HepG2 (cell line): ENCODE results near the gene PADI2. TPM values are rescaled to one million over a fixed set of nuclear protein-coding genes. Genes with fewer than 3 reads are reported as not detected.
A peak's percentile ranks its signal among the peaks of the same experiment; 100 is the strongest.

Source experiments
- ARHGAP35 ChIP-seq: sonication (generic); formaldehyde crosslinking; IDR thresholded peaks from 2 replicates; pipeline ENCODE4 v1.9.0; 2022; ENCODE audit warnings: mild to moderate bottlenecking, inconsistent platforms, moderate library complexity, missing genetic modification reagents, borderline replicate concordance
- ATRX ChIP-seq: sonication (generic); formaldehyde crosslinking; IDR thresholded peaks from 2 replicates; pipeline ENCODE4 v1.4.0; 2020; ENCODE audit warnings: missing genetic modification reagents, borderline replicate concordance
- BCL6 ChIP-seq: IDR thresholded peaks from 2 replicates; pipeline ENCODE4 v1.6.1; 2016; ENCODE audit warnings: missing genetic modification reagents, missing compliant biosample characterization
- GTF3A ChIP-seq: sonication (generic); formaldehyde crosslinking; conservative IDR thresholded peaks from 2 replicates; pipeline ENCODE4 v1.4.0; 2020; ENCODE audit warnings: mild to moderate bottlenecking, missing genetic modification reagents
- MEF2D ChIP-seq: sonication (generic); formaldehyde crosslinking; IDR thresholded peaks from 2 replicates; pipeline ENCODE4 v1.5.1; 2020; ENCODE audit warnings: mild to moderate bottlenecking, missing genetic modification reagents
- NFE2 ChIP-seq: sonication (generic); formaldehyde crosslinking; IDR thresholded peaks from 2 replicates; pipeline ENCODE4 v1.4.0; 2020; ENCODE audit warnings: missing genetic modification reagents
- PAF1 ChIP-seq: IDR thresholded peaks from 2 replicates; pipeline ENCODE4 v1.6.1; 2016; ENCODE audit warnings: missing genetic modification reagents, missing compliant biosample characterization
- POGZ ChIP-seq: sonication (generic); formaldehyde crosslinking; IDR thresholded peaks from 2 replicates; pipeline ENCODE4 v1.4.0; 2020; ENCODE audit warnings: mild to moderate bottlenecking, missing genetic modification reagents
- SPEN ChIP-seq: sonication (generic); formaldehyde crosslinking; IDR thresholded peaks from 2 replicates; pipeline ENCODE4 v1.5.1; 2020; ENCODE audit warnings: low read depth, mild to moderate bottlenecking, missing genetic modification reagents
- U2AF1 ChIP-seq: fragments of 200-400 bp; formaldehyde crosslinking; optimal IDR thresholded peaks from 2 replicates; pipeline ENCODE3; 2017; ENCODE audit warnings: mild to moderate bottlenecking, low read depth, low read length
- U2AF2 ChIP-seq: fragments of 200-400 bp; formaldehyde crosslinking; IDR thresholded peaks from 2 replicates; pipeline ENCODE4 v1.6.1; 2017; ENCODE audit warnings: low read depth, mild to moderate bottlenecking, low read length
- ZFP37 ChIP-seq: sonication (generic); formaldehyde crosslinking; IDR thresholded peaks from 2 replicates; pipeline ENCODE4 v1.4.0; 2020; ENCODE audit warnings: missing genetic modification reagents, borderline replicate concordance
- ZFP41 ChIP-seq: sonication (generic); formaldehyde crosslinking; IDR thresholded peaks from 2 replicates; pipeline ENCODE4 v1.4.0; 2020; ENCODE audit warnings: mild to moderate bottlenecking, missing genetic modification reagents, borderline replicate concordance
- ZNF282 ChIP-seq: fragments of 450-650 bp; IDR thresholded peaks from 2 replicates; pipeline ENCODE4 v1.6.1; 2018; ENCODE audit not compliant: partially characterized antibody
- ZNF329 ChIP-seq: sonication (generic); formaldehyde crosslinking; IDR thresholded peaks from 2 replicates; pipeline ENCODE4 v1.9.0; 2021; ENCODE audit warnings: low read depth, mild to moderate bottlenecking, missing genetic modification reagents
- ZNF549 ChIP-seq: sonication (generic); formaldehyde crosslinking; IDR thresholded peaks from 2 replicates; pipeline ENCODE4 v1.5.0; 2020; ENCODE audit warnings: missing genetic modification reagents
- polyA plus RNA-seq, 8 experiments: library from polyadenylated mRNA; depleted of rRNA in 3 of 8; stranded (reverse) in 7 of 8; unstranded in 1 of 8; fragments of >200 nt; fragmentation: Illumina TruSeq in 4 of 8; extraction: Trizol in 4 of 8; gene quantifications; 2 replicates each; pipeline versions ENCODE4 v1.2.1 to v1.2.3, GENCODE V29; 2011 to 2016; ENCODE audit warnings: low read depth in 4 of 8, missing spikeins in 1 of 8, mixed read lengths in 1 of 8; ENCODE audit not compliant: insufficient read depth in 1 of 8
- total RNA-seq, 5 experiments: library from RNA; depleted of rRNA; stranded (reverse); fragments of >200 nt; fragmentation: Illumina TruSeq; extraction: Trizol; gene quantifications; 2 replicates each; pipeline ENCODE4 v1.2.3, GENCODE V29; 2016; ENCODE audit warnings: low read depth in 1 of 5
- TF ChIP-seq, protein P1 (sequence below): conservative IDR thresholded peaks from 2 replicates; pipeline ENCODE4 v1.6.1; 2018; ENCODE audit warnings: missing genetic modification reagents
- TF ChIP-seq, protein P2 (sequence below): sonication (generic); formaldehyde crosslinking; IDR thresholded peaks from 2 replicates; pipeline ENCODE4 v1.5.0; 2020; ENCODE audit warnings: missing genetic modification reagents, mild to moderate bottlenecking, borderline replicate concordance
- TF ChIP-seq, protein P3 (sequence below): sonication (generic); formaldehyde crosslinking; IDR thresholded peaks from 2 replicates; pipeline ENCODE4 v1.4.0; 2020; ENCODE audit warnings: missing genetic modification reagents, borderline replicate concordance
- TF ChIP-seq, protein P4 (sequence below): sonication (generic); formaldehyde crosslinking; IDR thresholded peaks from 2 replicates; pipeline ENCODE4 v1.8.1; 2023; ENCODE audit warnings: mild to moderate bottlenecking, moderate library complexity, missing genetic modification reagents
- TF ChIP-seq, protein P5 (sequence below): IDR thresholded peaks from 2 replicates; pipeline ENCODE4 v1.6.1; 2016; ENCODE audit warnings: low read depth, control low read depth
- TF ChIP-seq, protein P6 (sequence below): sonication (generic); formaldehyde crosslinking; IDR thresholded peaks from 2 replicates; pipeline ENCODE4 v1.5.0; 2020; ENCODE audit warnings: mild to moderate bottlenecking, missing genetic modification reagents

PADI2 gene
- total and polyA plus RNA-seq, 2 of the 13 experiments (the other 11 are each of a cell fraction or from before 2014, with no cell fraction given) = not detected

DNA sequence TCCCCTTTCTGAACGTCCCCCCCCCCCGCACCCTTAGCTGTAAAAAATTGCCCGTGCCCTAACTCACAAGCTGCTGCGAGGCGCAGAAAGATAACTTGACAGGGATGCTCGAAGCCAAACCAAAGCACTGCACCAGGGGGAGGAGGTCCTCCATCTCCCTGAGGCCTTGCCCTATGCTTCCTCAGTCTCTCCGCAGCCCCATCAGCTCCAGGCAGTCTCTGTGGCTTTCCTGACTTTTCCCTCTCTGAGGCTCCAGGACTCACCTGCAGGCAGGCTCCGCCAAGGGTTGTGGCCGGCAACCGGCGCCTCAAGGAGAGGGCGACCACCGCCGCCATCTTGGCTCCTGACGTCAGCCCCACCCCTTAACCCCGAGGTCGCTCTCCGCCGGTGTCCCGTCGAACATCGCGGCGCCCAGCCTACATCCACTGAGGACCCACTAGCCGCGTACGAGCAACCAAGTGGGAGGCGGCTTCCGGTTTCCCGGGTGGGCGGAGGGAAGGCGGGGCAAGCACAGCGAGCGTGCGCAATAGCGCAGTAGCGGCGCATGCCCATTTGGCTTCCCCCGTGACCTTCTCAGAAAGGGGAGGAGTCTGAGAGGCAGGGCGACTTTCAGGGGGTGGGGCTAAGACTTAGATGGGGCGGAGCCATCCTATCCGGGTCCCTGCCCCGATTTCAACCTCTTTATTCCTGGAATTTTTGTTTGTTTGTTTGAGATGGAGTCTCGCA is 65.4 kb downstream of the PADI2 start, which contains the start of gene SDHB (continued):
- TF ChIP-seq, protein P1, sequence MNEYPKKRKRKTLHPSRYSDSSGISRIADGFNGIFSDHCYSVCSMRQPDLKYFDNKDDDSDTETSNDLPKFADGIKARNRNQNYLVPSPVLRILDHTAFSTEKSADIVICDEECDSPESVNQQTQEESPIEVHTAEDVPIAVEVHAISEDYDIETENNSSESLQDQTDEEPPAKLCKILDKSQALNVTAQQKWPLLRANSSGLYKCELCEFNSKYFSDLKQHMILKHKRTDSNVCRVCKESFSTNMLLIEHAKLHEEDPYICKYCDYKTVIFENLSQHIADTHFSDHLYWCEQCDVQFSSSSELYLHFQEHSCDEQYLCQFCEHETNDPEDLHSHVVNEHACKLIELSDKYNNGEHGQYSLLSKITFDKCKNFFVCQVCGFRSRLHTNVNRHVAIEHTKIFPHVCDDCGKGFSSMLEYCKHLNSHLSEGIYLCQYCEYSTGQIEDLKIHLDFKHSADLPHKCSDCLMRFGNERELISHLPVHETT (CRISPR knock-in tag) = peak; percentile 52; the same call in 1 of the 2 replicates
- TF ChIP-seq GTF3A (CRISPR knock-in tag) (no peak), ZNF329 (CRISPR knock-in tag) (0 out of 2 replicates have a peak, but pooled peaks have one; percentile 33), ATRX (CRISPR knock-in tag) (no peak), NFE2 (no peak), SPEN (peak; percentile 96), ZNF282 (no peak), ZNF549 (no peak), POGZ (CRISPR knock-in tag) (peak; percentile 43), U2AF1 (no peak), ARHGAP35 (no peak), BCL6 (CRISPR knock-in tag) (peak; percentile 39; the same call in 1 of the 2 replicates), ZFP41 (CRISPR knock-in tag) (no peak), ZFP37 (CRISPR knock-in tag) (no peak), MEF2D (CRISPR knock-in tag) (peak; percentile 71; the same call in 1 of the 2 replicates), PAF1 (CRISPR knock-in tag) (no peak), U2AF2 (no peak)
- TF ChIP-seq, protein P2, sequence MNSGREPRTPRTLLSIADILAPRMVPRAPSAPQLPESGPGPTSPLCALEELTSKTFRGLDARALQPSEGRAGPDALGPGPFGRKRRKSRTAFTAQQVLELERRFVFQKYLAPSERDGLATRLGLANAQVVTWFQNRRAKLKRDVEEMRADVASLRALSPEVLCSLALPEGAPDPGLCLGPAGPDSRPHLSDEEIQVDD = no peak
- TF ChIP-seq, protein P3, sequence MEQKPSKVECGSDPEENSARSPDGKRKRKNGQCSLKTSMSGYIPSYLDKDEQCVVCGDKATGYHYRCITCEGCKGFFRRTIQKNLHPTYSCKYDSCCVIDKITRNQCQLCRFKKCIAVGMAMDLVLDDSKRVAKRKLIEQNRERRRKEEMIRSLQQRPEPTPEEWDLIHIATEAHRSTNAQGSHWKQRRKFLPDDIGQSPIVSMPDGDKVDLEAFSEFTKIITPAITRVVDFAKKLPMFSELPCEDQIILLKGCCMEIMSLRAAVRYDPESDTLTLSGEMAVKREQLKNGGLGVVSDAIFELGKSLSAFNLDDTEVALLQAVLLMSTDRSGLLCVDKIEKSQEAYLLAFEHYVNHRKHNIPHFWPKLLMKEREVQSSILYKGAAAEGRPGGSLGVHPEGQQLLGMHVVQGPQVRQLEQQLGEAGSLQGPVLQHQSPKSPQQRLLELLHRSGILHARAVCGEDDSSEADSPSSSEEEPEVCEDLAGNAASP (CRISPR knock-in tag) = peak; percentile 64
- TF ChIP-seq, protein P4, sequence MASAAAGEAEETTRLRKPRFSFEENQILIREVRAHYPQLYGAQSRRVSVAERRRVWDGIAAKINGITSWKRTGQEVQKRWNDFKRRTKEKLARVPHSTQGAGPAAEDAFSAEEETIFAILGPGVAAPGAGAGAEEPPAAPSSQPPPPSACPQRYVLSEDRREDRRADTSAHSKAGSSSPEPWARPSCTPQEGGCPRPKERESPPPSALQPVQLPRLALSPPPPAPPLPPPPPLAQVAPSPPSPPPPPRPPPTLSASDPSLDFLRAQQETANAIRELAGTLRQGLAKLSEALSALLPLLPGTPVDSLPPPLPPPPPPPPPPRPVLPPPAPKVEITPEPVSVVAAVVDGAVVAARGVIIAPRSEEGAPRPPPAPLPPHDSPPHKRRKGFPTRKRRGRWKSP (CRISPR knock-in tag) = no peak
- TF ChIP-seq, protein P5, sequence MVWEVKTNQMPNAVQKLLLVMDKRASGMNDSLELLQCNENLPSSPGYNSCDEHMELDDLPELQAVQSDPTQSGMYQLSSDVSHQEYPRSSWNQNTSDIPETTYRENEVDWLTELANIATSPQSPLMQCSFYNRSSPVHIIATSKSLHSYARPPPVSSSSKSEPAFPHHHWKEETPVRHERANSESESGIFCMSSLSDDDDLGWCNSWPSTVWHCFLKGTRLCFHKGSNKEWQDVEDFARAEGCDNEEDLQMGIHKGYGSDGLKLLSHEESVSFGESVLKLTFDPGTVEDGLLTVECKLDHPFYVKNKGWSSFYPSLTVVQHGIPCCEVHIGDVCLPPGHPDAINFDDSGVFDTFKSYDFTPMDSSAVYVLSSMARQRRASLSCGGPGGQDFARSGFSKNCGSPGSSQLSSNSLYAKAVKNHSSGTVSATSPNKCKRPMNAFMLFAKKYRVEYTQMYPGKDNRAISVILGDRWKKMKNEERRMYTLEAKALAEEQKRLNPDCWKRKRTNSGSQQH (CRISPR knock-in tag) = peak; percentile 73; the same call in 1 of the 2 replicates
- TF ChIP-seq, protein P6, sequence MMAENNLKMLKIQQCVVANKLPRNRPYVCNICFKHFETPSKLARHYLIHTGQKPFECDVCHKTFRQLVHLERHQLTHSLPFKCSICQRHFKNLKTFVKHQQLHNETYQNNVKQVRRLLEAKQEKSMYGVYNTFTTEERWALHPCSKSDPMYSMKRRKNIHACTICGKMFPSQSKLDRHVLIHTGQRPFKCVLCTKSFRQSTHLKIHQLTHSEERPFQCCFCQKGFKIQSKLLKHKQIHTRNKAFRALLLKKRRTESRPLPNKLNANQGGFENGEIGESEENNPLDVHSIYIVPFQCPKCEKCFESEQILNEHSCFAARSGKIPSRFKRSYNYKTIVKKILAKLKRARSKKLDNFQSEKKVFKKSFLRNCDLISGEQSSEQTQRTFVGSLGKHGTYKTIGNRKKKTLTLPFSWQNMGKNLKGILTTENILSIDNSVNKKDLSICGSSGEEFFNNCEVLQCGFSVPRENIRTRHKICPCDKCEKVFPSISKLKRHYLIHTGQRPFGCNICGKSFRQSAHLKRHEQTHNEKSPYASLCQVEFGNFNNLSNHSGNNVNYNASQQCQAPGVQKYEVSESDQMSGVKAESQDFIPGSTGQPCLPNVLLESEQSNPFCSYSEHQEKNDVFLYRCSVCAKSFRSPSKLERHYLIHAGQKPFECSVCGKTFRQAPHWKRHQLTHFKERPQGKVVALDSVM (CRISPR knock-in tag) = 0 out of 2 replicates have a peak, but pooled peaks have one; percentile 8
